BJ (cell line): ENCODE measurements around the gene RHO. TPM values are rescaled to one million over a fixed set of nuclear protein-coding genes. Genes with fewer than 3 reads are reported as not detected.

Experiments
- CTCF ChIA-PET: fragments of 350-600 bp; formaldehyde crosslinking; extraction: SDS; loops from one replicate; lab custom pipeline; 2021; ENCODE audit warnings: antibody characterized with exemption, inconsistent platforms; lab: Yijun Ruan, JAX
- POLR2A ChIA-PET: fragments of 300-600 bp; sonication (Branson Sonifier 250); formaldehyde crosslinking; extraction: SDS; loops from one replicate; lab custom pipeline; 2021; ENCODE audit warnings: antibody characterized with exemption; lab: Charles Lee
- DNase-seq: peaks from one replicate; pipeline ENCODE4 v3.0.0-alpha.2; 2011; ENCODE audit warnings: low read depth
- H3K27me3 ChIP-seq: 2 replicates; pipeline ENCODE4 v1.6.0; 2011; ENCODE audit warnings: low read length; ENCODE audit not compliant: control insufficient read depth, insufficient read depth
- H3K36me3 ChIP-seq: 2 replicates; pipeline ENCODE4 v1.5.1; 2011; ENCODE audit warnings: low read length; ENCODE audit not compliant: control insufficient read depth, insufficient read depth
- H3K4me3 ChIP-seq: 2 replicates; pipeline ENCODE4 v1.5.1; 2011; ENCODE audit warnings: low read depth, mild to moderate bottlenecking, control low read depth, low read length
- polyA plus RNA-seq: library from polyadenylated mRNA; depleted of rRNA; stranded (reverse); fragments of >200 nt; gene quantifications from 2 replicates; pipeline ENCODE4 v1.2.3, GENCODE V29; 2011; rRNA removed
- TF ChIP-seq, protein P1 (sequence below): IDR thresholded peaks from 2 replicates; pipeline ENCODE4 v1.5.1; 2011; ENCODE audit warnings: low read depth, mild to moderate bottlenecking, control low read depth, inconsistent platforms, low read length, moderate library complexity; ENCODE audit not compliant: insufficient read depth

The RHO gene
- polyA plus RNA-seq, 1 experiment: not detected

DNA sequence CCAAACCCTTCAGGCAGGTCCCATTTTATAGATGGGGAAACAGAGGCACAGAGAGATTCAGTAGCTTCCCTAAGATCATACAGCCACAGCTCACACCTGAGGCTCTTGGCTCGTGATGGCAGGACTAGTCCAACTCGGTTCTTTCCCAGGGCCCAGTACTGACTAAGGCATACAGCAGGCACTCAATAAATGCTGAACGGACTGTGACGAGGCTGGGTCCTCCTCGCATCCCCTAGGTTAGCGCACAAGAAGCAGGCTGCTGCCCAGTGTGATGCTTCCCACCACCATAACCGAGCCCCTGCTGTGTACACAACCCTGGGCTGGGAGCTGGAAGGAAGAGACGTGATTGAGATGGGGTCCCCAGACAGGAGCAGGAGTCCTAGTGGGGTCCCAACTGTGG lies 53.2 kb downstream of the RHO start:
- ChIA-PET POLR2A (no interaction called here), CTCF (interaction anchor here (1.3 to 1.6 kb wide), 2 partner anchors 24 to 27 kb away, joined by 3 read pairs; no protein-coding TSS in a partner anchor)
- DNase-seq: no peak
- H3K4me3 ChIP-seq: no peak overlapping the region
- H3K36me3 ChIP-seq: peaks cover 39% of the 10 kb centered on the region
- no peaks in the 10 kb centered on the region for H3K27me3 ChIP-seq
- TF ChIP-seq, protein P1, sequence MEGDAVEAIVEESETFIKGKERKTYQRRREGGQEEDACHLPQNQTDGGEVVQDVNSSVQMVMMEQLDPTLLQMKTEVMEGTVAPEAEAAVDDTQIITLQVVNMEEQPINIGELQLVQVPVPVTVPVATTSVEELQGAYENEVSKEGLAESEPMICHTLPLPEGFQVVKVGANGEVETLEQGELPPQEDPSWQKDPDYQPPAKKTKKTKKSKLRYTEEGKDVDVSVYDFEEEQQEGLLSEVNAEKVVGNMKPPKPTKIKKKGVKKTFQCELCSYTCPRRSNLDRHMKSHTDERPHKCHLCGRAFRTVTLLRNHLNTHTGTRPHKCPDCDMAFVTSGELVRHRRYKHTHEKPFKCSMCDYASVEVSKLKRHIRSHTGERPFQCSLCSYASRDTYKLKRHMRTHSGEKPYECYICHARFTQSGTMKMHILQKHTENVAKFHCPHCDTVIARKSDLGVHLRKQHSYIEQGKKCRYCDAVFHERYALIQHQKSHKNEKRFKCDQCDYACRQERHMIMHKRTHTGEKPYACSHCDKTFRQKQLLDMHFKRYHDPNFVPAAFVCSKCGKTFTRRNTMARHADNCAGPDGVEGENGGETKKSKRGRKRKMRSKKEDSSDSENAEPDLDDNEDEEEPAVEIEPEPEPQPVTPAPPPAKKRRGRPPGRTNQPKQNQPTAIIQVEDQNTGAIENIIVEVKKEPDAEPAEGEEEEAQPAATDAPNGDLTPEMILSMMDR: no peak

DNA sequence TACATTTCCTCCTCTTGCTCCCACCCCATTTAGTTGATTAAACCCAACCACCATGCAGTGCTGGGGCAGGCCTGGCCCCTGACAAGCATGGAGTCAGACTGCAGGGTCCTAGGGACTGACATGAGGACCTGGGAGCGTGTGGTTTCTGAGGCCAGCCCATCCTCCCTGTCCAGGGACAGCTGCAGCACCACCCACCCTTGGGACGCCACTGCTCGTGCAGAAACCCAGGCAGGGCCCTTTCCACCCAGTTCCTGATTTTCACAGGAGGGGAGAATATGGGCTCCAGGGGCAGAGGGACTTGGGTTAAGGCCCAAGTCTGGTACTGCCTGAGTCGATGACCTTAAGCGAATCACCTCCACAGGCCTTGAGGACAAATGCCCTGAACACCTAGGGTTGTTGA lies 54.4 kb downstream of the RHO start:
- ChIA-PET POLR2A (no interaction called here), CTCF (interaction anchor here (0.5 kb wide), 1 partner anchor 10 kb away, joined by 3 read pairs; no protein-coding TSS in a partner anchor)
- Histone ChIP-seq H3K36me3 (peaks cover 35% of the 10 kb centered on the region), H3K4me3 (no peak overlapping the region), H3K27me3 (no peaks in the 10 kb centered on the region)
- TF ChIP-seq, protein P1: no peak
- no peak for DNase-seq

DNA sequence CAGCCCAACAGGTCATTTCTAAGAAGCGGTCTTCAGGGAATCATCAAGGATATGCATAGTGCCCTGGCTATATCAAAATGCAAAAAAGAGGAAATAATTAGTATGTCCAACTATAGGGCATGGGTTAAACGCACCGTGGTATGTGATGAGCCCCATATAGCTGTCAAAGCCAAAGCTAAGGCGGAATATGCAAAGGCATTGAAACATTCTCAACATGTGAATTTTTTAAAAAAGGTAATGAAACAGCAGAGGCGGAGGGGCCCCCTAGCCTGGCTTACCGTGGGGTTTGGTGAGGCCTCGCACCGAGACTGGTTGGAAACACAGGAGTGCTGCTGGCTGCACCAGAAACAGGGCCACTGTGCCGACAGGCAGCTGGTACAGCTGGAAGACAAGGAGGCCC lies 54.9 kb downstream of the RHO start:
- no peak overlapping the region for H3K4me3 ChIP-seq
- no peaks in the 10 kb centered on the region for H3K27me3 ChIP-seq
- TF ChIP-seq, protein P1: no peak
- peaks cover 36% of the 10 kb centered on the region for H3K36me3 ChIP-seq
- DNase-seq: no peak
- ChIA-PET CTCF (no interaction called here), POLR2A (no interaction called here)

DNA sequence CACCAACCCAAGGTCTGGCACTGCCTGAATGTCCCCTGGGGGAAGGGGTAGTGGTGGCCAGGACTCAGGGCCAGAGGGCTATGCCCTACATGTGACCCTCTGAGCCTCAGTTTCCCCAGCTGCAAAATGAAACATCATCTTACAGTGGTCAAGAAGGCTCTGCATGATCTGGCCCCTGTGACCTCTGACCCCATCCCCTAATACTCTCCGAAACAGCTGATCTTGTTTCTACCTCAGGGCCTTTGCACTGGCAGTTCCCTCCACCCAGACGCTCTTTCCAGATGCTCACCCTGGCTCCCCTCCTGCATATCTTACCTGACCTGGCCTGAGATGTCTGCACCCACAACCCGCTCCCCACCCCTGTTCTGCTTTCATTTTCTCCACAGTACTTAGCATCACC lies 56.2 kb downstream of the RHO start:
- peaks cover 34% of the 10 kb centered on the region for H3K36me3 ChIP-seq
- H3K27me3 ChIP-seq: no peaks in the 10 kb centered on the region
- H3K4me3 ChIP-seq: no peak overlapping the region
- TF ChIP-seq, protein P1: no peak
- ChIA-PET POLR2A (no interaction called here), CTCF (no interaction called here)
- no peak for DNase-seq

Other genes starting within 250 kb of the RHO start
- 23.1 and 27.2 TPM in 2 replicates for gene HMCES, start 249.8 kb upstream of the RHO start, polyA plus RNA-seq
- gene EFCAB12, start 100.0 kb upstream of the RHO start, polyA plus RNA-seq: 0.02 and 0.05 TPM in 2 replicates
- 17.5 and 24.9 TPM in 2 replicates for gene MBD4, start 88.7 kb upstream of the RHO start, polyA plus RNA-seq
- 15.8 and 27.8 TPM in 2 replicates for gene IFT122, start 88.4 kb upstream of the RHO start, polyA plus RNA-seq
- gene H1-8, start 14.5 kb downstream of the RHO start, polyA plus RNA-seq: not detected in 2 replicates
- gene PLXND1, start 78.0 kb downstream of the RHO start, polyA plus RNA-seq: 84.6 and 128 TPM in 2 replicates